NCI-H1092 (cell line): ENCODE results near the gene GINS3.
"Not testable (repeated sequence)": the region's sequence is repeated elsewhere in the genome, so short reads cannot be mapped to it uniquely, and the experiment has no call there.

ENCODE experiments used
- DNase-seq: peaks from one replicate; lab custom pipeline; 2025; lab: John Stamatoyannopoulos, UW

Gene GINS3

DNA sequence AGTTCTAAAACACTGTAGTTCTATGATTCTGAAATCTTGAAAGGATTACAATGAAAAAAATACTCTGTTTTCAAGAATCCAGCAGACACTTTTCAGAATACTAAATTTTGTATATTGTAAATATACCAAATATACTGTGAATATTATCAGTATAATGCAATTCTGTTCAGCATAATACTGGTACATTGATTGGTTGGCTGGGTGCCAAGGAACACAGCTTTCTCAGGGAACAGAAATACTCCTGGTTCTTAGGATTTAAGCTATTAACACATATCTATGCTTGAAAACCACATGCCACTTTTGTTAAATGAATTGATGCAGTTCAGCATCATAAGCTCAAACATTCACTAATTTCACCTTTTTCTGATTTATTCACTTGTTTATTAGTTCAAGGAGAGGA lies 2.5 kb upstream of the GINS3 start:
- DNase-seq = no peak

DNA sequence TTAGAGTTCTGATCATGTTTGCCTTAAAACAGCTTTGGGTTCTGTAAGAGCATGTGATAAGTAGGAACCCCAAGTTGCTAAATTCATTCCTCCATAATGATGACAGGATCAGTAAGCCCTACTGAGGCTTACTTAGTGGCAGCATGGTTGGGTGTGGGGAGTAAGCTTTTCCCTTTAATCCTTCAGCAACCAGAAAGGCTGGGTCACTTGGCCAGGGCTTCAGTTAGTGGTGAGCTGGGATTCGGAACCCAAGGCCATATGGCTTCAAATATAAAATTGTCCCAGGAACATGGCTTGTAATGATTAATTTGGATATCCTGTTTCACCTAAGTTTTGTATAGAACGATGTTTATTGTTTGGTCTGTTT lies 850 bp downstream of the GINS3 start:
- DNase-seq = no peak

DNA sequence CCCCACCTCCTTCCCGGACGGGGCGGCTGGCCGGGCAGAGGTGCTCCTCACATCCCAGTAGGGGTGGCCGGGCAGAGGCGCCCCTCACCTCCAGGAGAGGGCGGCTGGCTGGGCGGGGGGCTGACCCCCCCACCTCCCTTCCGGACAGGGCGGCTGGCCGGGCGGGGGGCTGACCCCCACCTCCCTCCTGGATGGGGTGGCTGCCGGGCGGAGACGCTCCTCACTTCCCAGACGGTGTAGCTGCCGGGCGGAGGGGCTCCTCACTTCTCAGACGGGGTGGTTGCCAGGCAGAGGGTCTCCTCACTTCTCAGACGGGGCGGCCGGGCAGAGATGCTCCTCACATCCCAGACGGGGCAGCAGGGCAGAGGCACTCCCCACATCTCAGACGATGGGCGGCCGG lies 4.6 kb downstream of the GINS3 start:
- DNase-seq = not testable (repeated sequence)

DNA sequence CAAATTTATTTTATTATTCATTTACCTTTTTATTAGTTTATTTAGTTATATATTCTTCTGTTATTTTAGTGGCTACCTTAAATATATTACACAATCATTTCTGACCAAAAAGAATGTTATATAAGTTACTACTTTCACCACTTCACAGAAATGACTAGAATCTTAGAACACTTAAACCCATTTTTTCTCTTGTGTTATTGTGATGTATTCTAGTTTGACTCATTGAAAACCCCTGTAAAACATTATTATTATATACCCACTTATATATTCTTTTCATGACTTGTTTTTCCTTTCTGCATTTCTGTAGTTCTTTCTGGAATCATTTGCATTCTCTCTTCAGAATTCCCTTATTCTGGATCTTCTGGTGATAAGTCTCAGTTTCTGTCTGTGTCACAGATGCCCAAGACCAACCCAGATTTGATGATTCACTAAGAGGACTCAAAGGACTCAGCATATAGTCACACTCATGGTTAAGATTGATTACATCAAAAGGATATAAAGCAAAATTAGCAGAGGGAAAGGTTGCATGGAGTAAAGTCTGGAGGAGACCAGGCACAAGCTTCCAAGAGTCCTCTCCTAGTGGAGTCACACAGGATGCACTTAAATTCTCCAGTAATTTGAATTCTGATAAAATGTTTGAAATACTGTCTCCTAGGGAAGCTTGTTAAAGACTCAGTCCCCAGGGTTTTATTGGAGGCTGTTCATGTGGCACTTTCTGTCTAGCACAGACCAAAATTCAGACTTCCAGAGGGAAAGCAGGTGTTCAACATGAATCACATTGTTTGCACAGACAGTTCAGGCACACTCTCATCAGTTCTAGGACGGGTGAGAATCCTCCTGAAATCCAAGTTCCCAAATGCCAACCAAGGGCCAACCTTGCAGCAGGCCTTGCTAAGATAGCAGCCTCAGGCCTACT lies 7.7 kb downstream of the GINS3 start:
- no peak for DNase-seq

DNA sequence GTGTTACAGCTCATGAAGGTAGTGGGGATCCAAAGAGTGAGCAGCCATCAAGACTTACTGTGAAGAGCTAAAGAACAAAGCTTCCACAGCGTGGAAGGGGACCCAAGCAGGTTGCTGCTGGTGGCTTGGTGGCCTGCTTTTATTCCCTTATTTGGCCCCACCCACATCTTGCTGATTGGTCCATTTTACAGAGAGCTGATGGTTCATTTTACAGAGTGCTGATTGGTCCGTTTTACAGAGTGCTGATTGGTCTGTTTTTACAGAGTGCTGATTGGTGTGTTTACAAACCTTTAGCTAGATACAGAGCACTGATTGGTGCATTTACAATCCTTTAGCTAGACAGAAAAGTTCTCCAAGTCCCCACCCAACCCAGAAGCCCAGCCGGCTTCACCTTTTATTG lies 9.0 kb downstream of the GINS3 start:
- DNase-seq = not testable (repeated sequence)

DNA sequence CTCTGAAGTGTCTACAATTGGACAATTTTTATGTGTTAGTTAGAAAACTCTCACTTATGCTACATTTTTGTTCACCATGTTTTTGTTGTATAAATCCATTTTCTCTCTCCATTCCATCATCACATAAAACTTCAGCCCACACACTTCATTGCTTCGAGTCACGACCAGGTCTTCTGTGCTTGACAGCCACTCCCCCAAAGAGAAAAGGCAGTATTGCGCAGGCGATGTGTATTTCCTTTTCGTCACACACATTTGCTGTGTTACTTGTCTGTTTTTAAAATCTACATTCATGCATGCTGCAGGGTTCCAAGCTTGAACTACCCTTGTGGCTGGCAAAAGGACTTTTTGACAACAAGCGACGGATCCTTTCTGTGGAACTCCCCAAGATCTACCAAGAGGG lies 10.5 kb downstream of the GINS3 start:
- DNase-seq = no peak

DNA sequence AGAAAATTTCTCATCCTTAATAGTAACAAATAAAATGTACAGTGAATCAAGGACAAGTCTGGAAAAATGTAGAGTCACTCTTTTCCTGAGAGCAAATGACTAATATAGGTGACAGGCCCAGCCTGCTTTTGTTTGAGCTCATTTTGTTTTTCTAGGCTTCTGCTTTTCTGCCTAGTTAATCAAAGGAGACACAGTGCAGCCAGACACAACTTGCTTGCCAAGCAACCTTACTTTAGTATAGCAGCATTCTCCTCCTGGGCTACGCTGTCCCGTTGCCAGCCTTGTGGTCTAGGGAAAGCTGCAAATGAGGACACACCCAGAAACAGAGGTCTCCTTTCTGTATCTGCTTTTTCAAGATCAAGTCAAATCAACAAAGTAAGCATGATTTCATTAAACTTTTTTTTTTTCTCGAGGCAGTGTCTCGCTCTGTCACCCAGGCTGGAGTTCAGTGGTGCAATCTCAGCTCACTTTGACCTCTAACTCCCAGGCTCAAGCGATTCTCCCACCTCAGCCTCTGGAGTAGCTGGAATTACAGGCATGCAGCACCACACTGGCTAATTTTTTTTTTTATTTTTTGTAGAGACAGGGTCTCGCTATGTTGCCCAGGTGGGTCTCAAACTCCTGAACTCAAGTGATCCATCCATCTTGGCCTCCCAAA lies 17.2 kb downstream of the GINS3 start:
- DNase-seq = no peak

DNA sequence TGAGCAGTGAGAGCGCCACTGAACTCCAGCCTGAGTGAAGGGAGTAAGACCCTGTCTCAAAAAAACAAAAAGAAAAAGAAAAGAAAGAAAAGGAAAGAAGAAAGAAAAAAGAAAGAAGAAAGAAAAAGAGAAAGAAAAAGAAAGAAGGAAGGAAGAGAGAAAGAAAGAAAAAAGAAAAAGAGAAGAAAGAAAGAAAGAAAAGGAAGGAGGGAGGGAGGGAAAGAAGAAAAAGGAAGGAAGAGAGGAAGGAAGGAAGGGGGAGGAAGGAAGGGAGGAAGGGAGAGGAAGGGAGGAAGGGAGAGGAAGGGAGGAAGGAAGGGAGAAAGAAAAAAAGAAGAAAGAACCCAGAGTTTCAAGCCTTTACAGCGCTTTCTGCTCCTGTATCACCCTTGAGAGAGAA lies 19.1 kb downstream of the GINS3 start:
- DNase-seq = no peak

DNA sequence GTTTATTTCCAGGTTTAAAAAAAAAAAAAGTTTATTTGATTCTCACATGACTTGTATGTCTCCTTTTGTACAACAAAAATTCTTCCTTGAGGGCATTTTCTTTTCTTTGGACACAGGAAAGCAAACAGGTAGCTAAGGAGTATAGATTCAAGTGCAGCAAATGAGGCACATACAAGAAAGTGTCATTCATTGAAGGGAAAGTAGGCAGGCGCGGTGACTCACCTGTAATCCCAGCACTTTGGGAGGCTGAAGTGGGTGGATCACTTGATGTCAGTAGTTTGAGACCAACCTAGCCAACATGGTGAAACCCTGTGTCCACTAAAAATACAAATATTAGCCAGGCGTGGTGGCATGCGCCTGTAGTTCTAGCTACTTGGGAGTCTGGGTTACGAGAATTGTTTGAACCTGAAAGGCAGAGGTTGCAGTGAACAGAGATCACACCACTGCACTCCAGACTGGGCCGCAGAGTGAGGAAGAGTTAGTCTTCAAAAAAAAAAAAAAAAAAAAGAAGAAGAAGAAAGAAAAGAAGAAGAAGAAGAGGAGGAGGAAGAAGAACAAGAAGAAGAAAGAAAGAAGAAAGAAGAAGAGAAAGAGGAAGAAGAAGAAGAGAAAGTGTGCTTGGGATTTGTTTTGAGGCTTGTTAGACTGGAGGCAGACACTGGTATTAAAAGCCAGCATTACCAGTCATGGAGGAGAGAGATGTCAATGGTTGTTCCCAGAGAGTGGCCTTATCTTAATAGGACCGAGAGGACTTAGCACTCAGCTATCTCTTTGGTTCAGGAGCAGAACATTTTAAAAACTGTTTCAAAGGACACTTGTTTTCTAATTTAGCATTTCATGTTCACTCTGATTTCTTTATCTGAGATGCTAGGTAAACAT lies 19.7 kb downstream of the GINS3 start:
- DNase-seq = no peak

DNA sequence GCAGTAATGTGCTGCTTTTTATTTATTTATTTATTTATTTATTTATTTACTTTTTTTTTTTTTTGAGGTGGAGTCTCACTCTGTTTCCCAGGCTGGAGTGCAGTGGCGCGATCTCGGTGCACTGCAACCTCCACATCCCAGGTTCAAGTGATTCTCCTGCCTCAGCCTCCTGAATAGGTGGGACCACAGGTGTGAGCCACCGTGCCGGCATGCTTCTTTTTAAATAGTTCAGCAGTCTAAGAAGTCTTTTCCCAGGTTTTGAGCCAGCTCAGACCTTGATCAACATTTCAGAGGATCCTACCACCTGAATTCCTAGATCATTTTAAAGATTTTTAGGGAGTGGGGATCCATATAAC lies 20.3 kb downstream of the GINS3 start:
- DNase-seq = not testable (repeated sequence)

DNA sequence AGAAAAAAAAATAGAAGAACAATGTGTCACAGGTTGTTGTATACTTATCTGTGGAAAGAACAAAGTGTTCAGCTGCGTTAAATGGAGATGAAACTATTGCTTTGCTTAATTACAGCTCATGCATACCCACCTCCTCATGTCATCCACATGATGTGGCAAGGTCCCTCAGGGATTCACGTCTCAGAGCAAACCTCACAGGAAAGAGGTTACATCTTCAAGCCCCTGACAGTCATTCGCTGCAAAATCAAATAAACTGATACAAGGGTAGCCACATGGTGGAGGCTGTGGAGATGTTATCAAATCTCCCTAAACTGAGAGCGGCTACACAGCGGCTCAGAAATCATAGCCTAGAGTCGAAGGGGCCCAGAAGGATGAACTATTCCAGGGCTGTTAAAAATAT lies 21.1 kb downstream of the GINS3 start:
- no peak for DNase-seq

DNA sequence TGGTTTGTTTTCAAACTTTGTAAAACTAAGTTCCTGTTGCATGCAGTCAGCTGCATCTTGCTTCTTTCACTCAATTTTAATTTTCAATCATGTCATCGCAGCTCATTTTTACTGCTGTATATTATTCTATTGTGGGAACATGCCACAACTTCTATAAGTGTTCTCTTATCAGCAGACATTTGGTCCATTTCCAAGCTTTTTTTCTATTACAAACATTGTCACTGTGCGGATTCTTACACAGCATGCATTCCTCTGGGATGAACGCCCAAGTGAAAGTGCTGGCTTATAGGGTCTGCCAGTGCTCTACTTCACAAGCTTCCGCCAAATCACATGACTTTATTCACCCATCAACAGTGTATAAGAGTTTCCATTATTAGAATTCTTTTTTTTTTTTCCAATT lies 22.7 kb downstream of the GINS3 start:
- no peak for DNase-seq

DNA sequence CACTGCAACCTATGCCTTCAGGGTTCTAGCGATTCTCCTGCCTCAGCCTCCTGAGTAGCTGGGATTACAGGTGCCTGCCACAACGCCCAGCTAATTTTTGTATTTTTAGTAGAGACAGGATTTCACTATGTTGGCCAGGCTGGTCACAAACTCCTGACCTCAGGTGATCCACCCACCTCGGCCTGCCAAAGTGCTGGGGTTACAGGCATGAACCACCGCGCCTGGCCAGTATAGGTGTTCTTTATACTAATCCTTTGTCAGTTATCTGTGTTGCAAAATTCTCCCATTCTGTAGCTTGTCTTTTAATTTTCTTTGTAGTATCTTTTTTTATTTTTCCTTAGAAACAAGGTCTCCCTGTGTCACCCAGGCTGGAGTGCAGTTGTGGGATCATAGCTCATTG lies 23.7 kb downstream of the GINS3 start:
- not testable (repeated sequence) for DNase-seq

DNA sequence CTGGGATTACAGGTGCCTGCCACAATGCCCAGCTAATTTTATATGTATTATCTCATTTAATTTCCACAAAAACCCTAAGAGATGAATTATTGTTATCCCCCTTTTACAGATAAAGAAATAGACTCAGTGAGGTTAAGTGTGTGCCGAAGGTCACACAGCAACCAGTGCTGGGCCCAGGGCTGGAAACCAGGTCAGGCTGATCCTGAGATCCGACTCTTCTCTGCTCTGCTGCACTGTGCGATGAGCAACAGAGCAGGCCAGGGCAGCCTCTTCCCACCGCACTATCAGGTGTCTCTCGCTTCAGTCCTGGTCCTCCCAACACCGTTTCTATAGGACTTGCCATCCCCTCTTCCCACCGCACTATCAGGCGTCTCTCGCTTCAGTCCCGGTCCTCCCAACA lies 24.8 kb downstream of the GINS3 start:
- DNase-seq = no peak

DNA sequence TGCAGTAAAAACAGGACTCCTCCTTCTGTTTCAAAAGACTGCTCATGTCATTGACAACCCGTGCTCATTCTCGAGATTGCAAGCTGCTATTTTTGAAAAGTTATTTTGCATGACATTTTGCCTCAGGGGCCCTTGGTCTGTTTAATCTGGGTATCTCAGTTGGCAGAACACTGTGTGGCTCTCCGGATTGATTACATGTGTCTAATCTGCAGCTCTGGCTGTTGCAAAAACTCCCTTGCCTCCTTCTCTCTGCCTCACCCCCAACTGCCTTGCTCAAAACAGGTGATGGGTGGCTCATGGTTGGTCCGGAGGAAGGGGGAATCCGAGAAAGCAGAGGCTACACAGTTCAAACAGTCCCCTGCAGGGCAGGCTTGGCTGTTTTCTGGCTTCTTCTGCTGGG lies 25.3 kb downstream of the GINS3 start:
- no peak for DNase-seq

DNA sequence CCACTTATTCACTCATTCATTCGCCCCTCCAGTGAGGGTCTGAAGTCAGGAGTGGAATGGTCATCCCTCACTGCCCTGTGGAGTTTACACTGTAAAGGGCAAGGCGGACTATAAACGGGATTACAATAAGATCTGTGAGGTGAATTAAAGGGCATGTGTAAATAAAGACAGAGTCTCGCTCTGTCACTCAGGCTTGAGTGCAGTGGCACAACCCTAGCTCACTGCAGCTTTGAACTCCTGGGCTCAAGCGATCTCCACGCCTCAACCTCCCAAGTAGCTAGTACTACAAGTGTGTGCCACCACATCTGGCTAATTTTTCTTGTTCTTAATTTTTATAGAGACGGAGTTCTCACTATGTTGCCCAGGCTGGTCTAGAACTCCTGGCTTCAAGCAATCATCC lies 25.8 kb downstream of the GINS3 start:
- no peak for DNase-seq

DNA sequence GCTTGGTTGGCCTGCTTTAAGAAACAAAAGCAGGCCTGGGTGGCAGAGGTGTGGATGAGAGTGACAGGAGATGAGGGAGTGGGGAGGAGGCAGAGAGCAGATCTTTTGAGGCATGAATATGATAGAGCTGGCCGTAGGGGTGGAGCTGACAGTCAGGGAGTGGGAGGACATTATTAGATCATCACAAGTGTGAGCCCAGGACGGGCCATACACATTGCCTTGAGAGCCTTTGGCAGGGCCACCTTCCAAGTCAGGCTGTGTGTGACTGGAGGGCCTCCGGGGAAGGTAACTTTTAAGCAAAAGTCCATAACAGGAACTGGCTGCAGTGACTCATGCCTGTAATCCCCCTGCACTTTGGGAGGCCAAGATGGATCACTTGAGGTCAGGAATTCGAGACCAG lies 26.3 kb downstream of the GINS3 start:
- no peak for DNase-seq

DNA sequence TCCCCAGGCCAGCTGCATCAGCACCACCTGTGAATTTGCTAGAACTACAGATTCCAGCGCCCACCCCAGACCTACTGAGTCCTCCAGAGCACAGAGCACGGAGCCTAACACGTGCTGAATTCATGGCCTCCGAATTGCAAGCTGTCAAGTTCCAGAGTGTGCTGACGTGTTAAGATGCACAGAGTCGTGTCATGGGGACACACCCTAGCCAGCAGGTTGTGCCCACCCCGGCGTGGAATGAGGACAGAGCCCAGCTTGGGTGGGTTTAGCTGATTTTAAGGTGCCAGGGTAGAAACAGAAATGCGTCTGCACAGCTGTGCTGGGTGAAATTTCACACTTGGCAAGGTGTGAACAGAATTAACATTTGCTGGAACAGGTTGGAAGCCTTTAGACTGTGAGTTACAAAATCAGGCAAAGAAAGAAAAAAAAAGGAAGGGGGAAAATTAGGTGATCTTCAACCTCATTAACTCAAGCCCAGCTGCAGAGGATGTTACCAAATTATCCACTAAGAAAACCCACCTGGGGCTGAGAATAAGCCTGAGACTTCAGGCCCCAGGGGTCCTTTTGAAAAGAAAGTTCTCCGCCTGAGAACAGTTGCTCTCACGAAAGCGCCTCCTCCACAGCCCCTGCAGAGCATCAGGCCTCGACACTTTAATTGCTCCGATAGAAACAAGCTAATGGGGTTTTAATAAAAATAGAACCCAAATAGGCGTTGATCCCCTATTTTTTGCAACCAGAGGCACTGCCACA lies 27.1 kb downstream of the GINS3 start:
- DNase-seq = no peak

DNA sequence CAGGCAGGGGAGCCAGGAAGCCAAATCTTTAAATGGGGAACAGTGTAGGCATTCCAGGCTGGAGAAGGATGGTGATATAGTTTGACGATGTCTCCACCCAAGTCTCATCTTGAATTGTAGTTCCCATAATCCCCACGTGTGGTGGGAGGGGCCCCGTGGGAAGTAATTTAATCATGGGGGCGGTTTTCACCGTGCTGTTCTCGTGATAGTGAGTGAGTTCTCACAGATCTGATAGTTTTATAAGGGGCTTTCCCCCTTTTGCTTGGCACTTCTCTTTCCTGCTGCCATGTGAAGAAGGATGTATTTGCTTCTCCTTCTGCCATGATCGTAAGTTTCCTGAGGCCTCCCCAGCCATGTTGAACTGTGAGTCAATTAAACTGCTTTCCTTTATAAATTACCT lies 28.8 kb downstream of the GINS3 start:
- DNase-seq = no peak

DNA sequence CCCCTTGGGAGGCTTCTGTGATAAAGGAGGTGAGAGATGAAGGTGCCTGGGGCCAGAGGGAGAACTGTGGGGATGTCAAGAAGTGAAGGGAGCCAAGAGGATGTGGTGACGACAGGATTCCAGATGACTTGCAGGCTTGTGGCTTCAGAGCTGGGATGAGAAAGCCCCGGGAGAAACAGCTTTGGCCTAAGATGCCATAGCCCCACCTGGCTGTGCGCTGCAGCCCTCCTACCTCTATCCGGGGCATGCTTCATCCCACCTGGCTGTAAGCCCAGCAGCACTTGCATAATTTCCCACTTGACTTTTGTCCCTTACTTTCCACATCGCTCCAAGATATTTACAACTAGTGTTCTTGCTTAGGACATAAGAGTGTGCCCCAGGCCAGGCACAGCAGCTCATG lies 29.3 kb downstream of the GINS3 start:
- no peak for DNase-seq

DNA sequence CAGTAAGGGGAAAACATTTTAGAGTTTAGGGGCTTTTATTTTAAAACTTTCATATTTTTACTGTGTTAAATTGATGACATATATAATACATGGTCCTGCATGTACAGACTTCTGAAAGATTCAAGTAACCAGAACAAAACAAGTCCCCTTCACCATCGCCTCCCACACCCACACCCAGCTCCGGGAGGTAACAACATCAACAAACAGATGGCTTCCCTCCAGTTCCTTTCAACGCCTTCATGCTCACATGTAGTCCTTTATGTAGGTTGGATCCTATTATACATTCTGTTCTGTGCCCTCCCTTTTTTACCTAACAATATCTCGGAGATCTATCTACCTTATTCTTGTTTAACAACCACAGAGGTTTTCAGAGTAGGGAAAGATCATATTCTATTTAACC lies 30.5 kb downstream of the GINS3 start:
- DNase-seq = no peak

DNA sequence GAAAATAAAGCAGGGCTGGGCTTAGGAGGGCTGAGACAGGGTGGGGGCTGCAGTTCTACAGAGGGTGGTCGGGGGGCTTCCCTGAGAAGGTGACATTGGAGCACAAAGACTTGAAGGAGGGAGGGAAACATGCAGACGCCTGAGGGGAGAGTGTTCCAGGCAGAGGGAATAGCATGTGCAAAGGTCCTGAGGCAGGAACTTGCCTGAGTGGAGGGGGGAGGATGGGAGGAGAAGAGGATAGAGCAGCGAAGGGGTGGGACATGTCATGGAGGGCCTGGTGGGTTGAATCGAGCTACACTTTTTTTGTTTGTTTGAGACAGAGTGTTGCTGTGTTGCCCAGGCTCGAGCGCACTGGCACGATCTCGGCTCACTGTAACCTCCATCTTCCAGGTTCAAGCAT lies 33.0 kb downstream of the GINS3 start:
- DNase-seq = no peak
